ENCODE data around the gene ZNF211. TPM values are rescaled to one million over a fixed set of nuclear protein-coding genes. Genes with fewer than 3 reads are reported as not detected.

The ZNF211 gene
- total and polyA plus RNA-seq, 2 experiments from 2014 or later = 5.5 to 8.3 TPM

DNA sequence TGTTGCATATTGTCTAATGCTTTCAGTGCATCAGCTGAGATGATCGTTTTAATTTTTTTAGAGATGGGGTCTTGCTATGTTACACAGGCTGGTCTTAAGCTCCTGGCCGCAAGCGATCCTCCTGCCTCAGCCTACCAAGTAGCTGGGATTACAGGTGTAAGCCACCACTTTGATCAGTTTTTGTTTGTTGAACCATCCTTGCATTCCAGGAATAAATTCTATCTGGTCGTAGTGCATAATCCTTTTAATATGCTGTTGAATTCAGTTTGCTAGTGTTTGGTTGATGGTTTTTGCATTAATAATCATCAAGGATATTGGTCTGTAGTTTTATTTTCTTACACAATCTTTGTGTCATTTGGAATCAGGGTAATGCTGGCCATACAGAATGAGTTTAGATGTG lies 4.4 kb downstream of the ZNF211 start:
- TF ChIP-seq EZH2 (IDR thresholded peaks at IDR 0.05; ENCODE audit: insufficient read depth, poor library complexity, severe bottlenecking) (no peak), EZH2phosphoT487 (IDR thresholded peaks at IDR 0.05; ENCODE audit: insufficient read depth, low read depth) (no peak)
- in situ Hi-C loops (cut with MboI) = no loop called here
- no peak overlapping the region for H2AFZ ChIP-seq
- no peak overlapping the region for H3K27ac ChIP-seq
- H3K79me2 ChIP-seq (ENCODE audit: insufficient read depth) = peaks cover 52% of the 10 kb centered on the region
- no peak overlapping the region for H3K4me3 ChIP-seq
- no peaks in the 10 kb centered on the region for H4K20me1 ChIP-seq (ENCODE audit: insufficient read depth)
- no peaks in the 10 kb centered on the region for H3K9me2 ChIP-seq (ENCODE audit: insufficient read depth)
- peaks cover 58% of the 10 kb centered on the region for H3K36me3 ChIP-seq (ENCODE audit: low read depth)
- H3K4me2 ChIP-seq (ENCODE audit: unreplicated experiment) = no peak overlapping the region
- no peaks in the 10 kb centered on the region for H3F3A ChIP-seq (ENCODE audit: insufficient read depth)
- no peak overlapping the region for H3K9ac ChIP-seq
- no peaks in the 10 kb centered on the region for H3K27me3 ChIP-seq (replicated peaks; ENCODE audit: insufficient read depth)
- 75 to 82% methylated on average over 4 of the region's 4 CpGs for WGBS, 2 experiments (ENCODE audit: low coverage in 1 of 2, low lambda C conversion rate in 2 of 2, missing lambda C conversion rate in 2 of 2)
- peaks cover 6% of the 10 kb centered on the region; the same call in 1 of the 2 replicates for H3K4me1 ChIP-seq (ENCODE audit: insufficient read depth)
- H3K9me3 ChIP-seq (ENCODE audit: low read depth) = no peaks in the 10 kb centered on the region
- DNase-seq = no peak

DNA sequence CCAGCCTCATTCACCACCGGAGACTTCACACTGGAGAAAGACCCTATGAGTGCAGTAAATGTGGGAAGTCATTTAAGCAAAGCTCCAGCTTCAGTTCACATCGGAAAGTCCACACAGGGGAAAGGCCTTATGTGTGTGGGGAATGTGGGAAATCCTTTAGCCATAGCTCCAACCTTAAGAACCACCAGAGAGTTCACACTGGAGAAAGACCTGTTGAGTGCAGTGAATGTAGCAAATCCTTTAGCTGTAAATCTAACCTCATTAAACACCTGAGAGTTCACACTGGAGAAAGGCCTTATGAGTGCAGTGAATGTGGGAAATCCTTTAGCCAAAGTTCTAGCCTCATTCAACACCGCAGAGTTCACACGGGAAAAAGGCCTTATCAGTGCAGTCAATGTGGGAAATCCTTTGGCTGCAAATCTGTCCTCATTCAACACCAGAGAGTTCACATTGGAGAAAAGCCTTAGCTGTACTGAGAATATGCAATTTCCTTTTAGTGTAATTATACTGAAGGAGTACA lies 8.8 kb downstream of the ZNF211 start:
- Histone ChIP-seq H3K9me3 (ENCODE audit: low read depth) (no peaks in the 10 kb centered on the region), H4K20me1 (ENCODE audit: insufficient read depth) (no peaks in the 10 kb centered on the region), H3K79me2 (ENCODE audit: insufficient read depth) (peaks cover 16% of the 10 kb centered on the region), H3K27me3 (replicated peaks; ENCODE audit: insufficient read depth) (no peaks in the 10 kb centered on the region), H3K4me3 (no peak overlapping the region), H3F3A (ENCODE audit: insufficient read depth) (no peaks in the 10 kb centered on the region), H3K36me3 (ENCODE audit: low read depth) (peaks cover 49% of the 10 kb centered on the region), H3K4me2 (ENCODE audit: unreplicated experiment) (no peak overlapping the region), H3K9me2 (ENCODE audit: insufficient read depth) (no peaks in the 10 kb centered on the region), H2AFZ (no peak overlapping the region), H3K4me1 (ENCODE audit: insufficient read depth) (no peaks in the 10 kb centered on the region), H3K9ac (no peak overlapping the region), H3K27ac (no peak overlapping the region)
- TF ChIP-seq EZH2phosphoT487 (IDR thresholded peaks at IDR 0.05; ENCODE audit: insufficient read depth, low read depth) = no peak
- no peak for TF ChIP-seq EZH2 (IDR thresholded peaks at IDR 0.05; ENCODE audit: insufficient read depth, poor library complexity, severe bottlenecking)
- WGBS, 2 experiments (ENCODE audit: low coverage in 1 of 2, low lambda C conversion rate in 2 of 2, missing lambda C conversion rate in 2 of 2) = 97 to 100% methylated on average over 4 of the region's 4 CpGs
- in situ Hi-C loops (cut with MboI) = no loop called here
- no peak for DNase-seq

DNA sequence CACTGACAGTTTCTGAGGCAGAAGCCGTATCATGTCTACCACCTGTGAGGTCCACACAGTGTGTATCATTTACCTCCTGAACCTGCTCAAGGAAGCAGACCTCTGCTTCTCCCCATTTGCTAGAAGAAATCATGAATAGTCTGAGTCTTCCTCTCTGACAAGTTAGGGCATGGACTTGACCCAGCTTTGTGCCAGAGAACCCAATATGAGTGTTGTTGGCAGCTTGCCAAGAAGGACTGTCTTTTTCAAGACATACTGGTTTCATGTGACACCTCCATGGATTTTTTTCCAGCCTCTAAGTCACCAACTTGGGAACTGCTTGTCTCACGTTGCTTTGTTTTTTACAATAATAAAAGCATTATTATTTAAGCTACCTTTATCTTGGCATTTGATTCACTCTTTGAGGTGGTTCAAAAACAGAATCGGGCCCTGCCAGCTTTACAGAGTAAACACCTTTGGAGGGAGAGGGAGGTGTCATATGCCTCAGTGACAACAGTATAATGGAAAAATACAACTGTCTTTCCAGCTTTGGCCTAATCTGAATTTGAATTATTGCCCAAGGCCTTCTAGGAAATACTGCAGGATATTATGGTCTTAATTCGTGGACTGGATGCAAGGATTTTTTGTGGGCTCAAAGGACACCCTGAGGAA lies 9.6 kb downstream of the ZNF211 start:
- Histone ChIP-seq H3K9ac (no peak overlapping the region), H3K27me3 (replicated peaks; ENCODE audit: insufficient read depth) (no peaks in the 10 kb centered on the region), H3K4me3 (no peak overlapping the region), H2AFZ (no peak overlapping the region), H3K9me3 (ENCODE audit: low read depth) (no peaks in the 10 kb centered on the region), H3K36me3 (ENCODE audit: low read depth) (peaks cover 41% of the 10 kb centered on the region), H3K79me2 (ENCODE audit: insufficient read depth) (peaks cover 9% of the 10 kb centered on the region), H3K4me2 (ENCODE audit: unreplicated experiment) (no peak overlapping the region), H4K20me1 (ENCODE audit: insufficient read depth) (no peaks in the 10 kb centered on the region), H3K27ac (no peak overlapping the region), H3K4me1 (ENCODE audit: insufficient read depth) (no peaks in the 10 kb centered on the region), H3F3A (ENCODE audit: insufficient read depth) (no peaks in the 10 kb centered on the region), H3K9me2 (ENCODE audit: insufficient read depth) (no peaks in the 10 kb centered on the region)
- DNase-seq = no peak
- TF ChIP-seq EZH2phosphoT487 (IDR thresholded peaks at IDR 0.05; ENCODE audit: insufficient read depth, low read depth) (no peak), EZH2 (IDR thresholded peaks at IDR 0.05; ENCODE audit: insufficient read depth, poor library complexity, severe bottlenecking) (no peak)
- in situ Hi-C loops (cut with MboI) = no loop called here
- 96 to 98% methylated on average over 4 of the region's 4 CpGs for WGBS, 2 experiments (ENCODE audit: low coverage in 1 of 2, low lambda C conversion rate in 2 of 2, missing lambda C conversion rate in 2 of 2)

DNA sequence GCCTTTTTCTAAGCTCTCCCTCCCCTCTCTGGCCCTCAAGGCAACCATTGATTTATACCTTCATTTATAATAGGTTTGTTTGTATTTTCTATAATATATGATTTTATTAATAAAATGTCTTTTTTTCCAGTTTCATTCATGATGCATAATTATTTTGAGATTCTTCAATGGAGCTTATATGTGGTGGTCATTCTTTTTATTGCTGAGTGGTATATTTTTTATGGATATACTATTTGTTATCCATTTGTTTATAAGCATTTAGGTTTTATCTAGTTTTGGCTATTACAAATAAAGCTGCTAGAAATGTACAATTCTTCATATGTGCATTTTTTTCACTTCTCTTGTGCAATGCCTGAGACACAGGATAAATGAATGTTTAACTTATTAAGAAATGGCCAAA lies 10.8 kb downstream of the ZNF211 start:
- Histone ChIP-seq H3K4me2 (ENCODE audit: unreplicated experiment) (no peak overlapping the region), H3K36me3 (ENCODE audit: low read depth) (peaks cover 30% of the 10 kb centered on the region), H3K4me1 (ENCODE audit: insufficient read depth) (no peaks in the 10 kb centered on the region), H3K27me3 (replicated peaks; ENCODE audit: insufficient read depth) (no peaks in the 10 kb centered on the region), H3K9ac (no peak overlapping the region), H3K9me3 (ENCODE audit: low read depth) (no peaks in the 10 kb centered on the region), H3F3A (ENCODE audit: insufficient read depth) (no peaks in the 10 kb centered on the region), H3K9me2 (ENCODE audit: insufficient read depth) (no peaks in the 10 kb centered on the region), H2AFZ (no peak overlapping the region), H4K20me1 (ENCODE audit: insufficient read depth) (no peaks in the 10 kb centered on the region), H3K4me3 (no peak overlapping the region), H3K79me2 (ENCODE audit: insufficient read depth) (0 out of 2 replicates have a peak, but pooled peaks cover 4% of the 10 kb centered on the region), H3K27ac (no peak overlapping the region)
- in situ Hi-C loops (cut with MboI) = no loop called here
- no peak for DNase-seq
- TF ChIP-seq EZH2 (IDR thresholded peaks at IDR 0.05; ENCODE audit: insufficient read depth, poor library complexity, severe bottlenecking) = no peak
- no peak for TF ChIP-seq EZH2phosphoT487 (IDR thresholded peaks at IDR 0.05; ENCODE audit: insufficient read depth, low read depth)
